ENCODE results near the gene NOS3. TPM values are rescaled to one million over a fixed set of nuclear protein-coding genes. Genes with fewer than 3 reads are reported as not detected.

The NOS3 gene
- total RNA-seq, 1 donor from 2014 or later: 1.8 TPM

- Mint-ChIP-seq H3K27ac (ENCODE audit: unreplicated experiment) (no peak overlapping the region), H3K4me3 (ENCODE audit: unreplicated experiment) (no peak overlapping the region), H3K9me3 (ENCODE audit: unreplicated experiment) (no peaks in the 10 kb centered on the region), H3K4me1 (ENCODE audit: low read depth, unreplicated experiment) (peaks cover 12% of the 10 kb centered on the region), H3K27me3 (ENCODE audit: low read depth, unreplicated experiment) (peaks cover 5% of the 10 kb centered on the region), H3K36me3 (ENCODE audit: low read depth, unreplicated experiment) (peaks cover 3% of the 10 kb centered on the region)
- no peaks in the 10 kb centered on the region for H3K9me3 ChIP-seq (ENCODE audit: insufficient read depth, low read depth, low read length)
- no peak overlapping the region for H3K4me2 ChIP-seq (ENCODE audit: low read length)
- H3K79me2 ChIP-seq (ENCODE audit: insufficient read depth, low read length): no peaks in the 10 kb centered on the region
- no peaks in the 10 kb centered on the region for H3K36me3 ChIP-seq (ENCODE audit: insufficient read depth, low read length)
- TF ChIP-seq EZH2 (IDR thresholded peaks at IDR 0.05; ENCODE audit: insufficient read depth, low read length) (no peak), CTCF (IDR thresholded peaks at IDR 0.05; ENCODE audit: insufficient read depth, low read depth, low read length) (no peak)
- FAIRE-seq (no peak), DNase-seq (ENCODE audit: low read depth) (no peak)
- peaks cover 3% of the 10 kb centered on the region for H3K27me3 ChIP-seq (ENCODE audit: insufficient read depth, low read length)
- H3K27ac ChIP-seq (ENCODE audit: low read depth, low read length): no peak overlapping the region
- peaks cover 4% of the 10 kb centered on the region for H3K4me1 ChIP-seq (ENCODE audit: insufficient read depth, low read length)
- no peak overlapping the region for H2AFZ ChIP-seq (ENCODE audit: low read depth, low read length)
- no peaks in the 10 kb centered on the region for H4K20me1 ChIP-seq (ENCODE audit: insufficient read depth, low read length)
- H3K4me3 ChIP-seq (ENCODE audit: insufficient read depth, low read depth, low read length): no peak overlapping the region
- no peak overlapping the region for H3K9ac ChIP-seq (ENCODE audit: low read length)
Measured at GRCh38 chr7:150950496-150951180, 40.2 kb upstream of the NOS3 start.

GRCh38 chr7:150951181-150951520 is 39.7 kb upstream of the NOS3 start:
- no peaks in the 10 kb centered on the region for H4K20me1 ChIP-seq (ENCODE audit: insufficient read depth, low read length)
- Mint-ChIP-seq H3K4me1 (ENCODE audit: low read depth, unreplicated experiment) (peaks cover 16% of the 10 kb centered on the region), H3K27ac (ENCODE audit: unreplicated experiment) (no peak overlapping the region), H3K9me3 (ENCODE audit: unreplicated experiment) (no peaks in the 10 kb centered on the region), H3K36me3 (ENCODE audit: low read depth, unreplicated experiment) (peaks cover 3% of the 10 kb centered on the region), H3K4me3 (ENCODE audit: unreplicated experiment) (no peak overlapping the region), H3K27me3 (ENCODE audit: low read depth, unreplicated experiment) (peaks cover 5% of the 10 kb centered on the region)
- DNase-seq (ENCODE audit: low read depth) (no peak), FAIRE-seq (no peak)
- peaks cover 4% of the 10 kb centered on the region for H3K27me3 ChIP-seq (ENCODE audit: insufficient read depth, low read length)
- H3K4me3 ChIP-seq (ENCODE audit: insufficient read depth, low read depth, low read length): no peak overlapping the region
- no peaks in the 10 kb centered on the region for H3K9me3 ChIP-seq (ENCODE audit: insufficient read depth, low read depth, low read length)
- no peak overlapping the region for H3K4me2 ChIP-seq (ENCODE audit: low read length)
- TF ChIP-seq EZH2 (IDR thresholded peaks at IDR 0.05; ENCODE audit: insufficient read depth, low read length): no peak
- TF ChIP-seq CTCF (IDR thresholded peaks at IDR 0.05; ENCODE audit: insufficient read depth, low read depth, low read length): no peak
- peaks cover 4% of the 10 kb centered on the region for H3K4me1 ChIP-seq (ENCODE audit: insufficient read depth, low read length)
- H3K27ac ChIP-seq (ENCODE audit: low read depth, low read length): no peak overlapping the region
- H2AFZ ChIP-seq (ENCODE audit: low read depth, low read length): no peak overlapping the region
- H3K79me2 ChIP-seq (ENCODE audit: insufficient read depth, low read length): no peaks in the 10 kb centered on the region
- H3K9ac ChIP-seq (ENCODE audit: low read length): no peak overlapping the region
- H3K36me3 ChIP-seq (ENCODE audit: insufficient read depth, low read length): no peaks in the 10 kb centered on the region

GRCh38 chr7:150951521-150951920 is 39.3 kb upstream of the NOS3 start:
- Histone ChIP-seq H3K36me3 (ENCODE audit: insufficient read depth, low read length) (no peaks in the 10 kb centered on the region), H4K20me1 (ENCODE audit: insufficient read depth, low read length) (no peaks in the 10 kb centered on the region), H3K27ac (ENCODE audit: low read depth, low read length) (no peak overlapping the region), H3K4me1 (ENCODE audit: insufficient read depth, low read length) (peaks cover 4% of the 10 kb centered on the region), H2AFZ (ENCODE audit: low read depth, low read length) (no peak overlapping the region), H3K4me3 (ENCODE audit: insufficient read depth, low read depth, low read length) (no peak overlapping the region), H3K9me3 (ENCODE audit: insufficient read depth, low read depth, low read length) (no peaks in the 10 kb centered on the region), H3K9ac (ENCODE audit: low read length) (no peak overlapping the region), H3K79me2 (ENCODE audit: insufficient read depth, low read length) (no peaks in the 10 kb centered on the region), H3K27me3 (ENCODE audit: insufficient read depth, low read length) (peaks cover 5% of the 10 kb centered on the region), H3K4me2 (ENCODE audit: low read length) (no peak overlapping the region)
- Mint-ChIP-seq H3K36me3 (ENCODE audit: low read depth, unreplicated experiment) (peaks cover 3% of the 10 kb centered on the region), H3K27me3 (ENCODE audit: low read depth, unreplicated experiment) (peaks cover 5% of the 10 kb centered on the region), H3K27ac (ENCODE audit: unreplicated experiment) (no peak overlapping the region), H3K4me1 (ENCODE audit: low read depth, unreplicated experiment) (peaks cover 16% of the 10 kb centered on the region), H3K9me3 (ENCODE audit: unreplicated experiment) (no peaks in the 10 kb centered on the region), H3K4me3 (ENCODE audit: unreplicated experiment) (no peak overlapping the region)
- TF ChIP-seq EZH2 (IDR thresholded peaks at IDR 0.05; ENCODE audit: insufficient read depth, low read length) (no peak), CTCF (IDR thresholded peaks at IDR 0.05; ENCODE audit: insufficient read depth, low read depth, low read length) (no peak)
- FAIRE-seq: no peak
- DNase-seq (ENCODE audit: low read depth): no peak

Data from astrocyte (in vitro differentiated cells and primary cell).